Thoracic aorta (tissue), 2 donors: ENCODE measurements around the gene LBHD2. TPM values are rescaled to one million over a fixed set of nuclear protein-coding genes. Genes with fewer than 3 reads are reported as not detected.

Experiments
- ATAC-seq: fragments of 150-250 bp; one replicate; pipeline ENCODE4 v1.8.0; 2017; ENCODE audit warnings: low read depth; ENCODE audit not compliant: insufficient number of reproducible peaks, low FRiP score
- DNase-seq: peaks from one replicate; pipeline ENCODE4 v3.0.0-alpha.2; 2020; ENCODE audit warnings: low spot score
- H3K27ac ChIP-seq, 2 donors: fragments of 200-600 bp; sonication (generic); 1 replicate in 1 of 2; 2 replicates in 1 of 2; pipeline ENCODE4 v1.5.1; 2016; ENCODE audit warnings: mild to moderate bottlenecking in 2 of 2, moderate library complexity in 2 of 2
- H3K27me3 ChIP-seq: fragments of 200-600 bp; sonication (generic); replicated peaks from 2 replicates; pipeline ENCODE4 v1.6.0; 2016; ENCODE audit warnings: mild to moderate bottlenecking; ENCODE audit not compliant: insufficient read depth
- H3K36me3 ChIP-seq: fragments of 200-600 bp; sonication (generic); one replicate; pipeline ENCODE4 v1.5.1; 2016
- H3K4me1 ChIP-seq, 2 donors: fragments of 200-600 bp; sonication (generic); 1 replicate in 1 of 2; 2 replicates in 1 of 2; pipeline versions ENCODE4 v1.5.1 to v1.6.0; 2016; ENCODE audit warnings: low read depth in 2 of 2, mild to moderate bottlenecking in 1 of 2; ENCODE audit not compliant: control insufficient read depth in 1 of 2
- H3K4me3 ChIP-seq: fragments of 200-600 bp; sonication (generic); 2 replicates; pipeline ENCODE4 v1.5.1; 2016; ENCODE audit warnings: mild to moderate bottlenecking
- H3K9me3 ChIP-seq: fragments of 200-600 bp; sonication (generic); 2 replicates; pipeline ENCODE4 v1.5.1; 2016
- total RNA-seq, 2 donors: library from RNA; depleted of rRNA; stranded (reverse); fragments of >200 nt; gene quantifications; one replicate each; pipeline versions ENCODE4 v1.1.0 to v1.2.3, GENCODE V29; 2016
- TF ChIP-seq, protein P1 (sequence below): fragments of 200-600 bp; sonication (generic); IDR thresholded peaks from one replicate; pipeline ENCODE4 v1.5.1; 2019; ENCODE audit warnings: antibody characterized with exemption

LBHD2 gene
- total RNA-seq, 2 donors from 2014 or later = not detected

DNA sequence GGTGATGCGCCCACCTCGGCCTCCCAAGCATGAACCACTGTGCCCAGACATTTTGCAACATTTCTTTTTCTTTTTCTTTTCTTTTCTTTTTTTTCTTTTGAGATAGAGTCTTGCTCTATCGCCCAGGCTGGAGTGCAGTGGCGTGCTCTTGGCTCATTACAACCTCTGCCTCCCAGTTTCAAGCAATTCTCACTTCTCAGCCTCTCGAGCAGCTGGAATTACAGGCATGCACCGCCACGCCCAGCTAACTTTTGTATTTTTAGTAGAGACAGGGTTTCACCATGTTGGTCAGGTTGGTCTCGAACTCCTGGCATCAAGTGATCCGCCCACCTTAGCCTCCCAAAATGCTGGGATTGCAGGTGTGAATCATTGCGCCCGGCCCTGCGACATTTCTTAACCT is 19.0 kb upstream of the LBHD2 start:
- Histone ChIP-seq H3K4me3 (no peak overlapping the region), H3K9me3 (no peaks in the 10 kb centered on the region), H3K27me3 (no peaks in the 10 kb centered on the region), H3K36me3 (no peaks in the 10 kb centered on the region), H3K27ac (no peak overlapping the region), H3K4me1 (no peaks in the 10 kb centered on the region)
- TF ChIP-seq, protein P1, sequence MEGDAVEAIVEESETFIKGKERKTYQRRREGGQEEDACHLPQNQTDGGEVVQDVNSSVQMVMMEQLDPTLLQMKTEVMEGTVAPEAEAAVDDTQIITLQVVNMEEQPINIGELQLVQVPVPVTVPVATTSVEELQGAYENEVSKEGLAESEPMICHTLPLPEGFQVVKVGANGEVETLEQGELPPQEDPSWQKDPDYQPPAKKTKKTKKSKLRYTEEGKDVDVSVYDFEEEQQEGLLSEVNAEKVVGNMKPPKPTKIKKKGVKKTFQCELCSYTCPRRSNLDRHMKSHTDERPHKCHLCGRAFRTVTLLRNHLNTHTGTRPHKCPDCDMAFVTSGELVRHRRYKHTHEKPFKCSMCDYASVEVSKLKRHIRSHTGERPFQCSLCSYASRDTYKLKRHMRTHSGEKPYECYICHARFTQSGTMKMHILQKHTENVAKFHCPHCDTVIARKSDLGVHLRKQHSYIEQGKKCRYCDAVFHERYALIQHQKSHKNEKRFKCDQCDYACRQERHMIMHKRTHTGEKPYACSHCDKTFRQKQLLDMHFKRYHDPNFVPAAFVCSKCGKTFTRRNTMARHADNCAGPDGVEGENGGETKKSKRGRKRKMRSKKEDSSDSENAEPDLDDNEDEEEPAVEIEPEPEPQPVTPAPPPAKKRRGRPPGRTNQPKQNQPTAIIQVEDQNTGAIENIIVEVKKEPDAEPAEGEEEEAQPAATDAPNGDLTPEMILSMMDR = no peak
- DNase-seq (no peak), ATAC-seq (no peak)

DNA sequence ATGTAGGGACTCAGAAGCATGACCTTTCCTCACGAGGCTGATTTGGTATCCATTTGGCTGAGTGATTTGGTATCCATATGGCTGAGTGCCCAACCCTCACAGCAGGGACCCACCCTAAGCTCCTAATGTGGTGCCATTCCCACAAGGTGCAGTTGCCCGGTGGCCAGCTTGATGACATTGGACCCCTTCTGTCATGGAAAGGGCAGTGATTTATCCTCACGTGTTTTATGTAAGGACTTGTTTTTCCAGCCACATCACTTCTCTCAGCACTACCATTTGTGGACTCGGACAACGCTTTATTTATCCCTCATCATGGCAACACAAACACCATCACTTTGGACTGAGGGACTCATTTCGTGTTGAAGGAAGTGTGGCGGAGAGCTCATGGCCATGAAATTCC is 18.1 kb upstream of the LBHD2 start:
- DNase-seq = no peak
- Histone ChIP-seq H3K9me3 (no peaks in the 10 kb centered on the region), H3K27ac (no peak overlapping the region), H3K36me3 (no peaks in the 10 kb centered on the region), H3K4me1 (no peaks in the 10 kb centered on the region), H3K27me3 (no peaks in the 10 kb centered on the region), H3K4me3 (no peak overlapping the region)
- TF ChIP-seq, protein P1 = no peak
- no peak for ATAC-seq

DNA sequence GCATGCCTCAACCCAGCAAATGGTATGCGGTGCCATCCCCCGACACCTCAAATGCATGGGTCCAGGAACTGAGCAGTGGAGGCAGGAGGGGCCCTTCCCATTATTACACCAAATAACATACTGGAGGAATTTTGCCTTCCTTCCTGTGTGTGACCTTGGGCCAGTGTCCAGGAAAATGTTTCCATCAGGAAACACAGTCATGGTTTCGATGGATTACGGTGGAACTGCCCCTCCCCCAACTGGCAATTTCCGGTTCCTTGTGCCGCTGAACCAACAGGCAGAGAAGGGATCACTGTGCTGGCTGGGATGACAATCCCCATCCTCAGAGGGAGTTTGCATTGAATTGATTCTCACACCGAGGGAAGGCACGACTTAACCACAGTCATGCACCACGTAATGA is 17.6 kb upstream of the LBHD2 start:
- no peak overlapping the region for H3K4me3 ChIP-seq
- ATAC-seq (no peak), DNase-seq (no peak)
- no peaks in the 10 kb centered on the region for H3K4me1 ChIP-seq
- no peaks in the 10 kb centered on the region for H3K9me3 ChIP-seq
- no peak overlapping the region for H3K27ac ChIP-seq
- H3K27me3 ChIP-seq = no peaks in the 10 kb centered on the region
- TF ChIP-seq, protein P1 = no peak
- H3K36me3 ChIP-seq = no peaks in the 10 kb centered on the region

DNA sequence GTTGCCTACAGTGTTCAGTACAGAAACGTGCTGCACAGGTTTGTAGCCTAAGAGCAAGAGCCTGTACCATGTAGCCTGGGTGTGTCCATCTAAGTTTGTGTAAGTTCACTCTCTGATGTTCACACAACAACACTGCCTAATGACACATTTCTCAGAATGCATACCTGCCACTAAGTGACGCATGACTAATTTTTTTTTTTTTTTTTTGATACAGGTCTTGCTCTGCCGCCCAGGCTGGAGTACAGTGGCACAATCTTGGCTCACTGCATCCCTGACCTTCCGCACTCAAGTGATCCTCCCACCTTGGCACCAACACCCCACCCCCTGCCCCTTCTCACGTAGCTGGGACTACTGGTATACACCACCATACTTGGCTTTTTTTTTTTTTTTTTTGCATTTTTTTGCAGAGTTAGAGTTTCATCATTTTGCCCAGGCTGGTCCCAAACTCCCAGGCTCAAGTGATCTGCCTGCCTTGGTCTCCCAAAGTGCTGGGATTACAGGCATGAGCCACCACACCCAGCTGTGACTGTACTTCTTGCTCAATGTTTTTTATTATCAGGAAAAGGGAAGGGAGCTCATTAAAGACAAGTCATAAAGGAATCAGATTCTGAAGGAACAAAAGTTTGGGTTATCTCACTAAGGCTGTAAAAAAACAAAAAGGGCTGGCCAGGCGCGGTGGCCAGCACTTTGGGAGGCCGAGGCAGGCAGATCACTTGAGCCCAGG is 16.6 kb upstream of the LBHD2 start:
- H3K36me3 ChIP-seq = no peaks in the 10 kb centered on the region
- TF ChIP-seq, protein P1 = no peak
- H3K4me1 ChIP-seq = no peaks in the 10 kb centered on the region
- ATAC-seq (peak; percentile 13), DNase-seq (no peak)
- H3K27me3 ChIP-seq = no peaks in the 10 kb centered on the region
- no peak overlapping the region for H3K27ac ChIP-seq
- H3K4me3 ChIP-seq = no peak overlapping the region
- no peaks in the 10 kb centered on the region for H3K9me3 ChIP-seq

DNA sequence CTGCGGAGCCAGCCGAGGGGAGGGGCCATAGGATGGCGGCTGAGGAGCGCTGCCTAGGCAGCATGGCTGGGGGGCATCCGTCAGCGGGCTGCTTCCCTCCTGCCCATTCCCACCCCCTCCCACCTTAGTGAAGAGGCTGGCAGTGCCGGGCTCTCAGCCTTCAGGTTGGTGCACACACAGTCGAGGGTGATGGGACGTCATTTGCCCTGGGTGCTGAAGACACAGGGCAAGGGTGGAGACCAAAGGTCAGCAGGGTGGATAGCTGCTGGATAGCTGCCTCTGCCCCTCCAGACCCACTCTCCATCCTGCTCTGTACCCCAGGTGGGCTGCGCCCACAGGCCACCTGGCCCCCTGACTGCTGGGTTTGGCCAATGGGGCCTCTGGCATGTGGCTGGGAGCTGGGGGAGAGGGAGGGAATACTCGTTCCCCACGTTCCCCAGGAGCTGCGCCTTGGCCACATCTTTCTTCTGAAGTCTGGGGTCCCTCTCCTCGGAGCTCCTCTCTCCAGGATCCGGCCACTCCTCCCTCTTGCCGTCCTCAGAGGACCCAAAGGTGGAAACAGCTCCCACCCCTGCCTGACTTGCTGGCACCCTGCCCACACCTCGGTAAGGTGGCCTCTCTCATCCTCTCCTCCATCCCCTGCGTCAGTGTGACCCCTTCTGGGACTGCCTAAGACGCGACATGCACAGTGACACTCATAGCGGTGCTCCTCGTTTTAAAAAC is 15.5 kb upstream of the LBHD2 start:
- no peak overlapping the region for H3K27ac ChIP-seq
- no peak for DNase-seq

More for the DNA sequence above, 15.5 kb upstream of the LBHD2 start:
- ATAC-seq = no peak
- Histone ChIP-seq H3K4me3 (no peak overlapping the region), H3K9me3 (no peaks in the 10 kb centered on the region), H3K36me3 (no peaks in the 10 kb centered on the region), H3K27me3 (no peaks in the 10 kb centered on the region), H3K4me1 (no peaks in the 10 kb centered on the region)
- TF ChIP-seq, protein P1 = no peak
